NT2/D1 (cell line): ENCODE data around the gene SAMSN1.

Experiments used
- SUZ12 ChIP-seq: IDR thresholded peaks from 2 replicates; pipeline ENCODE4 v1.6.1; 2011; ENCODE audit not compliant: insufficient read length, insufficient read depth; ENCODE audit errors: extremely low read depth
- ZNF274 ChIP-seq: IDR thresholded peaks from 2 replicates; pipeline ENCODE4 v1.6.1; 2011; ENCODE audit warnings: mild to moderate bottlenecking, low read depth, low read length

DNA sequence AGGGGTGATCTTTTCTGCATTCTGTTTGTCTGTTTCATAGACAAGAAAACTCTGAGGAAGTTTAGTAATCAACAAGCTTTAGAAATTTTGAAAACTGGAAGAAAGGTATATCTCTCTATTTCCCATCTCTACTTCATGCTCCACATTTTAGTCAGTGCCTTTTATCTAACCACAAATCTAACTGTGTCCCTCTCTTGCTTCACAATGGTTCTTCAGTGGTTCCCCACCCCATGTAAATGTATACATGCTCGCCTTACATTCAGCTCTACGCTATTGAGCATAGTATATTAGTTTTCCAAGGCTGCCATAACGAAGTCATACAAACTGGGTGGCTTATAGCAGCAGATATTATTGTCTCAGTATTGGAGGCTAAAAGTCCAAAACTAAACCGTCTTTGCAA is 14.4 kb upstream of the SAMSN1 start:
- no peak for TF ChIP-seq ZNF274
- no peak for TF ChIP-seq SUZ12
